GM21529 (cell line): ENCODE data around the gene CSMD2.

Source experiments
- ATAC-seq: cut with Tn5 transposase; IDR thresholded peaks from one replicate; pipeline ENCODE4 v1.9.1; 2021; ENCODE audit not compliant: unreplicated experiment

CSMD2 gene

GRCh38 chr1:33914531-33914930 is 250.5 kb downstream of the CSMD2 start:
- no peak for ATAC-seq

GRCh38 chr1:33908324-33908956 is 256.6 kb downstream of the CSMD2 start:
- no peak for ATAC-seq

GRCh38 chr1:33906156-33906555 is 258.9 kb downstream of the CSMD2 start:
- ATAC-seq, result no peak

- no peak for ATAC-seq
Observed at GRCh38 chr1:33905241-33905640, 259.8 kb downstream of the CSMD2 start.

- ATAC-seq, result peak; percentile 45
Observed at GRCh38 chr1:33903210-33903589, 261.8 kb downstream of the CSMD2 start.

GRCh38 chr1:33902486-33903209 is 262.4 kb downstream of the CSMD2 start:
- ATAC-seq, result peak; percentile 85

- ATAC-seq, result no peak
Observed at GRCh38 chr1:33899746-33900145, 265.3 kb downstream of the CSMD2 start.

- ATAC-seq, result no peak
Observed at GRCh38 chr1:33898881-33899280, 266.1 kb downstream of the CSMD2 start.

- no peak for ATAC-seq
Observed at GRCh38 chr1:33898406-33898805, 266.6 kb downstream of the CSMD2 start.

GRCh38 chr1:33897092-33897725 is 267.8 kb downstream of the CSMD2 start:
- ATAC-seq, result no peak

GRCh38 chr1:33895976-33896375 is 269.1 kb downstream of the CSMD2 start:
- ATAC-seq, result no peak

GRCh38 chr1:33895396-33895795 is 269.6 kb downstream of the CSMD2 start:
- no peak for ATAC-seq

- no peak for ATAC-seq
Observed at GRCh38 chr1:33893147-33893830, 271.7 kb downstream of the CSMD2 start.

- no peak for ATAC-seq
Observed at GRCh38 chr1:33886496-33886895, 278.5 kb downstream of the CSMD2 start.

GRCh38 chr1:33880305-33880704 is 284.7 kb downstream of the CSMD2 start:
- ATAC-seq, result no peak

GRCh38 chr1:33878392-33878791 is 286.6 kb downstream of the CSMD2 start:
- no peak for ATAC-seq

GRCh38 chr1:33876970-33877650 is 287.9 kb downstream of the CSMD2 start:
- ATAC-seq, result no peak

- ATAC-seq, result no peak
Observed at GRCh38 chr1:33875862-33876261, 289.2 kb downstream of the CSMD2 start.

GRCh38 chr1:33874636-33875035 is 290.4 kb downstream of the CSMD2 start:
- ATAC-seq, result no peak

- no peak for ATAC-seq
Observed at GRCh38 chr1:33872683-33873082, 292.3 kb downstream of the CSMD2 start.

- no peak for ATAC-seq
Observed at GRCh38 chr1:33872275-33872674, 292.8 kb downstream of the CSMD2 start.
